GM13977 (cell line): Measurements from ENCODE around the gene IL21.

Experiments
- DNase-seq: peaks from one replicate; pipeline ENCODE4 v3.0.0; 2012; ENCODE audit warnings: low spot score
- CTCF ChIP-seq: IDR thresholded peaks from 2 replicates; pipeline ENCODE4 v1.5.1; 2012; ENCODE audit warnings: mild to moderate bottlenecking, control low read depth; ENCODE audit not compliant: insufficient read depth; ENCODE audit errors: extremely low read depth, missing control alignments
- in situ Hi-C: fragments of 300-500 bp; cut with MboI; formaldehyde crosslinking; loops from one replicate; pipeline ENCODE4 v1.12.0; 2022; ENCODE audit warnings: low sequenced_read_pairs, low pct_unique_long_range_greater_than_20kb, mixed read lengths, inconsistent platforms; ENCODE audit not compliant: unreplicated experiment

IL21 gene

GRCh38 chr4:122619611-122620010 is 1.3 kb downstream of the IL21 start:
- TF ChIP-seq CTCF = no peak
- DNase-seq = no peak
- in situ Hi-C loops = loop anchor here (10.0 to 25.0 kb wide), 2 partner anchors 105 to 293 kb away; partner anchors contain the start of gene NUDT6

- in situ Hi-C loops = loop anchor here (10.0 to 25.0 kb wide), 2 partner anchors 107 to 294 kb away; partner anchors contain the start of gene NUDT6
Observed at GRCh38 chr4:122617597-122618593, 3.0 kb downstream of the IL21 start.

GRCh38 chr4:122616915-122617596 is 3.8 kb downstream of the IL21 start:
- in situ Hi-C loops = loop anchor here (10.0 to 25.0 kb wide), 2 partner anchors 108 to 295 kb away; partner anchors contain the start of gene NUDT6
- TF ChIP-seq CTCF = no peak

More at GRCh38 chr4:122617597-122618593, 3.0 kb downstream of the IL21 start:
- TF ChIP-seq CTCF = no peak
- no peak for DNase-seq

GRCh38 chr4:122614621-122615020 is 6.2 kb downstream of the IL21 start:
- no peak for DNase-seq
- in situ Hi-C loops = loop anchor here (10.0 to 25.0 kb wide), 2 partner anchors 110 to 298 kb away; partner anchors contain the start of gene NUDT6
- no peak for TF ChIP-seq CTCF

More at GRCh38 chr4:122616915-122617596, 3.8 kb downstream of the IL21 start:
- DNase-seq = no peak

GRCh38 chr4:122612540-122612939 is 8.3 kb downstream of the IL21 start:
- no peak for DNase-seq
- no peak for TF ChIP-seq CTCF
- in situ Hi-C loops = loop anchor here (10.0 to 25.0 kb wide), 2 partner anchors 112 to 300 kb away; partner anchors contain the start of gene NUDT6
